H1 (cell line): ENCODE measurements around the gene ELSPBP1. TPM values are rescaled to one million over a fixed set of nuclear protein-coding genes. Genes with fewer than 3 reads are reported as not detected.

Source experiments
- CTCF ChIA-PET: fragments of 300-600 bp; sonication (Branson Sonifier 250); formaldehyde crosslinking; loops from one replicate; lab custom pipeline; 2021; ENCODE audit not compliant: partially characterized antibody; lab: Charles Lee
- POLR2A ChIA-PET: fragments of 300-600 bp; sonication (Branson Sonifier 250); formaldehyde crosslinking; loops from one replicate; lab custom pipeline; 2021; ENCODE audit warnings: inconsistent platforms; ENCODE audit not compliant: partially characterized antibody; lab: Charles Lee
- DNase-seq, 2 experiments: peaks; one replicate each; pipeline versions ENCODE4 v3.0.0 to v3.0.0-alpha.2; 2010 to 2022; ENCODE audit warnings: low spot score in 2 of 2, low read depth in 1 of 2, mixed read lengths in 1 of 2
- FAIRE-seq: peaks from 2 replicates; lab custom pipeline; 2011; peaks lifted over from hg19 to GRCh38; lab: Jason Lieb, UNC
- H2AFZ ChIP-seq: 2 replicates; pipeline ENCODE4 v1.8.1; 2012; ENCODE audit warnings: low read length, inconsistent platforms
- H2AK5ac ChIP-seq: 2 replicates; pipeline ENCODE4 v1.6.1; 2013; ENCODE audit warnings: low read depth, low read length
- H2BK120ac ChIP-seq: replicated peaks from 2 replicates; pipeline ENCODE3; 2013; ENCODE audit warnings: low read depth, low read length, inconsistent platforms
- H2BK12ac ChIP-seq: 2 replicates; pipeline ENCODE4 v1.6.1; 2013; ENCODE audit warnings: low read depth, low read length
- H2BK15ac ChIP-seq: 2 replicates; pipeline ENCODE4 v1.6.1; 2013; ENCODE audit warnings: low read length
- H2BK20ac ChIP-seq: 2 replicates; pipeline ENCODE4 v1.6.1; 2013; ENCODE audit warnings: low read length
- H2BK5ac ChIP-seq: 2 replicates; pipeline ENCODE4 v1.6.1; 2013; ENCODE audit warnings: low read depth, low read length
- H3K14ac ChIP-seq: 2 replicates; pipeline ENCODE4 v1.6.1; 2013; ENCODE audit warnings: inconsistent platforms; ENCODE audit not compliant: insufficient read length
- H3K18ac ChIP-seq: 2 replicates; pipeline ENCODE4 v1.6.1; 2013; ENCODE audit warnings: low read length; ENCODE audit errors: extremely low read depth
- H3K23ac ChIP-seq: 2 replicates; pipeline ENCODE4 v1.6.1; 2013; ENCODE audit warnings: inconsistent platforms; ENCODE audit not compliant: insufficient read length
- H3K23me2 ChIP-seq: 2 replicates; pipeline ENCODE4 v1.6.1; 2013; ENCODE audit warnings: low read depth, low read length
- H3K27ac ChIP-seq: 2 replicates; pipeline ENCODE4 v1.6.1; 2011; ENCODE audit warnings: low read depth, low read length, inconsistent platforms
- H3K27me3 ChIP-seq, 4 experiments: replicated peaks in 1 of 4; 1 replicate in 1 of 4; 2 replicates in 3 of 4; pipeline versions ENCODE4 v1.6.1 to v1.8.1; 2011 to 2013; ENCODE audit warnings: low read length in 3 of 4, mild to moderate bottlenecking in 3 of 4, inconsistent platforms in 2 of 4, mixed read lengths in 2 of 4, moderate library complexity in 1 of 4; ENCODE audit not compliant: control insufficient read depth in 3 of 4, insufficient read depth in 3 of 4; ENCODE audit errors: extremely low read depth in 1 of 4
- H3K36me3 ChIP-seq, 4 experiments: 2 replicates each; pipeline versions ENCODE4 v1.6.1 to v1.8.1; 2011 to 2013; ENCODE audit warnings: mild to moderate bottlenecking in 4 of 4, low read length in 3 of 4, moderate library complexity in 2 of 4, control low read depth in 1 of 4, inconsistent platforms in 1 of 4; ENCODE audit not compliant: insufficient read depth in 4 of 4, control insufficient read depth in 2 of 4
- H3K4ac ChIP-seq: replicated peaks from 2 replicates; pipeline ENCODE3; 2013; ENCODE audit warnings: low read length, low read depth, mixed read lengths, inconsistent platforms; ENCODE audit not compliant: insufficient read length
- H3K4me1 ChIP-seq, 4 experiments: replicated peaks in 1 of 4; 1 replicate in 1 of 4; 2 replicates in 3 of 4; pipeline versions ENCODE4 v1.6.1 to v1.8.1; 2011 to 2013; ENCODE audit warnings: low read length in 3 of 4, inconsistent platforms in 2 of 4, mixed read lengths in 1 of 4; ENCODE audit not compliant: insufficient read depth in 4 of 4, control insufficient read depth in 3 of 4
- H3K4me2 ChIP-seq, 2 experiments: 2 replicates each; pipeline versions ENCODE4 v1.6.1 to v1.8.1; 2011 to 2013; ENCODE audit warnings: low read depth in 2 of 2, low read length in 2 of 2, control low read depth in 1 of 2, inconsistent platforms in 1 of 2, mild to moderate bottlenecking in 1 of 2; ENCODE audit not compliant: insufficient read depth in 1 of 2
- H3K4me3 ChIP-seq, 4 experiments: fragments of 200-600, 300-600 bp in 1 of 4; sonication (generic), shearing (Covaris generic), sonication (Bioruptor Twin) in 1 of 4; 2 replicates each; pipeline versions ENCODE4 v1.5.1 to v1.8.1; 2011 to 2016; ENCODE audit warnings: low read length in 4 of 4, low read depth in 3 of 4, control low read depth in 2 of 4, inconsistent platforms in 2 of 4, mild to moderate bottlenecking in 2 of 4, mixed read lengths in 1 of 4, moderate library complexity in 1 of 4; ENCODE audit not compliant: insufficient read depth in 2 of 4; ENCODE audit errors: extremely low read depth in 1 of 4
- H3K56ac ChIP-seq: replicated peaks from 2 replicates; pipeline ENCODE3; 2013; ENCODE audit warnings: low read depth, mild to moderate bottlenecking, mixed read lengths, low read length, inconsistent platforms; ENCODE audit not compliant: insufficient read length
- H3K79me1 ChIP-seq: 2 replicates; pipeline ENCODE4 v1.6.1; 2013; ENCODE audit warnings: low read depth, low read length, control low read depth
- H3K79me2 ChIP-seq, 2 experiments: 2 replicates each; pipeline versions ENCODE4 v1.6.1 to v1.8.1; 2012 to 2013; ENCODE audit warnings: low read length in 2 of 2, mild to moderate bottlenecking in 2 of 2, inconsistent platforms in 1 of 2; ENCODE audit not compliant: insufficient read depth in 2 of 2, control insufficient read depth in 1 of 2
- H3K9ac ChIP-seq, 4 experiments: replicated peaks in 1 of 4; 1 replicate in 1 of 4; 2 replicates in 3 of 4; pipeline versions ENCODE4 v1.6.1 to v1.8.1; 2011 to 2013; ENCODE audit warnings: low read depth in 3 of 4, low read length in 3 of 4, control low read depth in 2 of 4, mild to moderate bottlenecking in 2 of 4, moderate library complexity in 2 of 4, inconsistent platforms in 1 of 4; ENCODE audit errors: extremely low read depth in 1 of 4
- H3K9me3 ChIP-seq, 2 experiments: 2 replicates each; pipeline versions ENCODE4 v1.6.1 to v1.8.1; 2012 to 2013; ENCODE audit warnings: mild to moderate bottlenecking in 2 of 2, moderate library complexity in 2 of 2, control low read depth in 1 of 2, inconsistent platforms in 1 of 2, low read depth in 1 of 2, low read length in 1 of 2, mixed read lengths in 1 of 2; ENCODE audit not compliant: insufficient read depth in 2 of 2
- H4K20me1 ChIP-seq, 2 experiments: replicated peaks in 1 of 2; 2 replicates each; pipeline versions ENCODE3 to v1.8.1; 2011 to 2013; ENCODE audit warnings: inconsistent platforms in 2 of 2, low read length in 2 of 2, mild to moderate bottlenecking in 1 of 2; ENCODE audit not compliant: insufficient read depth in 2 of 2, control insufficient read depth in 1 of 2
- H4K5ac ChIP-seq: 2 replicates; pipeline ENCODE4 v1.6.1; 2013; ENCODE audit warnings: low read length, low read depth, mixed read lengths, inconsistent platforms; ENCODE audit not compliant: insufficient read length
- H4K8ac ChIP-seq: 2 replicates; pipeline ENCODE4 v1.8.0; 2013; ENCODE audit warnings: mild to moderate bottlenecking, moderate library complexity, low read length, inconsistent platforms; ENCODE audit not compliant: insufficient read depth; ENCODE audit errors: extremely low read depth
- H4K91ac ChIP-seq: replicated peaks from 2 replicates; pipeline ENCODE3; 2013; ENCODE audit warnings: low read length, mixed read lengths, inconsistent platforms; ENCODE audit not compliant: insufficient read length
- ASH2L ChIP-seq: fragments of 200-600, 300-600 bp; sonication (generic); IDR thresholded peaks from one replicate; pipeline ENCODE4 v1.7.1; 2017; ENCODE audit warnings: low read length
- JUN ChIP-seq: IDR thresholded peaks from 2 replicates; pipeline ENCODE4 v1.6.1; 2011; ENCODE audit warnings: low read depth, mild to moderate bottlenecking, improper control_type of control experiment, low read length
- KDM1A ChIP-seq: fragments of 200-600, 300-600 bp; sonication (generic); IDR thresholded peaks from 2 replicates; pipeline ENCODE4 v1.7.1; 2016; ENCODE audit warnings: mild to moderate bottlenecking, low read length, borderline replicate concordance
- RXRA ChIP-seq: IDR thresholded peaks from 2 replicates; pipeline ENCODE4 v1.6.1; 2011; ENCODE audit warnings: low read depth, mild to moderate bottlenecking, low read length, moderate library complexity; ENCODE audit not compliant: insufficient read depth
- WGBS, 2 experiments: shearing (Covaris generic) in 1 of 2; methylation state at CpG; one replicate each; pipeline versions ENCODE4 v1.1.6 to v1.1.7; 2013 to 2015; ENCODE audit warnings: low lambda C conversion rate in 2 of 2, mixed read lengths in 2 of 2, inconsistent platforms in 1 of 2, low coverage in 1 of 2, missing lambda C conversion rate in 1 of 2; ENCODE audit not compliant: insufficient replicate concordance in 2 of 2, insufficient coverage in 1 of 2, insufficient read length in 1 of 2; ENCODE audit errors: extremely low coverage in 1 of 2, missing lambda C conversion rate in 1 of 2; 5-methylcytosine and 5-hydroxymethylcytosine counted together
- polyA plus RNA-seq, 7 experiments: library from polyadenylated mRNA; depleted of rRNA in 3 of 7; stranded (reverse) in 5 of 7; unstranded in 2 of 7; fragments of >200 nt in 5 of 7; fragments of 200-250 nt in 2 of 7; gene quantifications; 1 replicate in 5 of 7; 2 replicates in 1 of 7; 4 replicates in 1 of 7; pipeline versions ENCODE4 v1.2.1 to v1.2.3, GENCODE V29; 2011 to 2013; ENCODE audit warnings: missing spikeins in 2 of 7, mixed read lengths in 2 of 7
- total RNA-seq: library from RNA; stranded (reverse); fragmentation: NEBNext Ultra II Directional; extraction: Animal tissue kit (Norgen Biotek cat#: 25700); gene quantifications from 2 replicates; pipeline ENCODE4 v1.2.1, GENCODE V29; 2021

ELSPBP1 gene
- total and polyA plus RNA-seq, 2 of the 8 experiments (the other 6 are each of a cell fraction or from before 2014, with no cell fraction given) = not detected

GRCh38 chr19:48025480-48025879 is 31.0 kb downstream of the ELSPBP1 start:
- Histone ChIP-seq H2BK12ac (no peak overlapping the region), H3K4me2 (no peak overlapping the region), H3K36me3 (no peaks in the 10 kb centered on the region), H2AK5ac (no peak overlapping the region), H3K4me3 (no peak overlapping the region), H3K4me1 (no peaks in the 10 kb centered on the region), H3K27ac (no peak overlapping the region), H3K23ac (no peak overlapping the region), H3K79me2 (no peaks in the 10 kb centered on the region), H3K56ac (no peak overlapping the region), H3K14ac (no peak overlapping the region), H3K79me1 (no peaks in the 10 kb centered on the region), H4K91ac (no peak overlapping the region), H2BK20ac (no peak overlapping the region), H3K18ac (no peak overlapping the region), H3K23me2 (peaks cover 2% of the 10 kb centered on the region; the same call in 1 of the 2 replicates)
- FAIRE-seq (no peak), DNase-seq (no peak)
- TF ChIP-seq JUN (no peak), KDM1A (no peak), RXRA (no peak), ASH2L (no peak)
- TF ChIP-seq, all 59 proteins: peak for 0
- Histone ChIP-seq H4K5ac (no peak overlapping the region), H2BK5ac (no peak overlapping the region), H3K9ac (no peak overlapping the region), H2BK120ac (no peak overlapping the region), H4K20me1 (no peaks in the 10 kb centered on the region), H2BK15ac (no peak overlapping the region), H4K8ac (no peak overlapping the region), H3K27me3 (no peaks in the 10 kb centered on the region), H3K4ac (no peak overlapping the region), H3K9me3 (no peaks in the 10 kb centered on the region), H2AFZ (no peak overlapping the region; the same call in 1 of the 2 replicates)
- CTCF ChIA-PET = interaction anchor here (1.2 to 2.3 kb wide), 8 partner anchors 9 to 191 kb away, joined by 3 to 9 read pairs (median 4); no protein-coding TSS in a partner anchor
- 61% methylated on average over 3 of the region's 3 CpGs; no CpG with 5 or more reads in 1 of the 2 experiments for WGBS, 2 experiments
- POLR2A ChIA-PET = interaction anchor here (1.3 kb wide), 1 partner anchor 25 kb away, joined by 3 read pairs; no protein-coding TSS in a partner anchor
